B cell (primary cell): ENCODE measurements around the gene KMT2A.

Source experiments
- CTCF ChIP-seq: fragments of 200-600 bp; IDR thresholded peaks from one replicate; pipeline ENCODE4 v1.8.0; 2022; ENCODE audit warnings: antibody characterized with exemption, mild to moderate bottlenecking
- EZH2 ChIP-seq: IDR thresholded peaks from 2 replicates; pipeline ENCODE4 v1.6.1; 2012; ENCODE audit warnings: borderline replicate concordance, low read depth, mild to moderate bottlenecking, moderate library complexity, low read length; ENCODE audit not compliant: insufficient read depth, poor library complexity, severe bottlenecking

GRCh38 chr11:118449316-118449918, 13.1 kb downstream of the KMT2A start:
- TF ChIP-seq CTCF = no peak
- no peak for TF ChIP-seq EZH2
